Testis (tissue), 3 donors: Measurements from ENCODE around the gene FBN1. TPM values are rescaled to one million over a fixed set of nuclear protein-coding genes. Genes with fewer than 3 reads are reported as not detected.
A peak's percentile ranks its signal among the peaks of the same experiment; 100 is the strongest.

Experiments
- DNase-seq: peaks from one replicate; pipeline ENCODE4 v3.0.0-alpha.2; 2019
- H3K27ac ChIP-seq, 2 donors: fragments of 200-600 bp; sonication (generic); one replicate each; pipeline ENCODE4 v1.5.1; 2019
- H3K27me3 ChIP-seq: fragments of 200-600 bp; sonication (generic); one replicate; pipeline ENCODE4 v1.5.1; 2019
- H3K36me3 ChIP-seq: fragments of 200-600 bp; sonication (generic); one replicate; pipeline ENCODE4 v1.5.1; 2017; ENCODE audit warnings: low read depth; ENCODE audit errors: missing control alignments
- H3K4me1 ChIP-seq: fragments of 200-600 bp; sonication (generic); one replicate; pipeline ENCODE4 v1.5.1; 2019
- H3K4me3 ChIP-seq, 2 donors: fragments of 200-600 bp; sonication (generic); one replicate each; pipeline ENCODE4 v1.5.1; 2017 to 2019
- H3K9me3 ChIP-seq: fragments of 200-600 bp; sonication (generic); one replicate; pipeline ENCODE4 v1.5.1; 2017
- POLR2A ChIP-seq: fragments of 450-650 bp; IDR thresholded peaks from one replicate; pipeline ENCODE4 v1.6.1; 2017; ENCODE audit warnings: antibody characterized with exemption, mild to moderate bottlenecking, moderate library complexity
- WGBS, 2 donors: methylation state at CpG; one replicate each; pipeline ENCODE4 v1.1.5; 2018; 5-methylcytosine and 5-hydroxymethylcytosine counted together
- intact Hi-C: fragments of 100-400 bp; cut with DNase I; formaldehyde crosslinking; loops from one replicate; pipeline ENCODE4 v1.15.1; 2023; ENCODE audit warnings: low total_unique reads
- polyA plus RNA-seq: library from polyadenylated mRNA; stranded (reverse); fragments of 350-450 nt; fragmentation: Illumina TruSeq; extraction: RNeasy Lipid Tissue Mini Kit (QIAGEN cat#74804); gene quantifications from one replicate; pipeline ENCODE4 v1.2.3, GENCODE V29; 2014; ENCODE audit warnings: low read depth, low replicate concordance; ENCODE audit not compliant: insufficient read depth
- total RNA-seq, 2 donors: library from RNA; depleted of rRNA; stranded (reverse); fragments of >200 nt; gene quantifications; one replicate each; pipeline ENCODE4 v1.2.3, GENCODE V29; 2016
- TF ChIP-seq, protein P1 (sequence below), 3 experiments: fragments of 450-650 bp in 2 of 3; fragments of 200-600 bp in 1 of 3; sonication (generic) in 1 of 3; IDR thresholded peaks; one replicate each; pipeline ENCODE4 v1.5.1; 2016 to 2019; ENCODE audit warnings: antibody characterized with exemption in 3 of 3, mild to moderate bottlenecking in 2 of 3, moderate library complexity in 1 of 3

FBN1 gene
- total and polyA plus RNA-seq, 3 donors from 2014 or later: 48.5 to 77.1 (median 68.7) TPM

DNA sequence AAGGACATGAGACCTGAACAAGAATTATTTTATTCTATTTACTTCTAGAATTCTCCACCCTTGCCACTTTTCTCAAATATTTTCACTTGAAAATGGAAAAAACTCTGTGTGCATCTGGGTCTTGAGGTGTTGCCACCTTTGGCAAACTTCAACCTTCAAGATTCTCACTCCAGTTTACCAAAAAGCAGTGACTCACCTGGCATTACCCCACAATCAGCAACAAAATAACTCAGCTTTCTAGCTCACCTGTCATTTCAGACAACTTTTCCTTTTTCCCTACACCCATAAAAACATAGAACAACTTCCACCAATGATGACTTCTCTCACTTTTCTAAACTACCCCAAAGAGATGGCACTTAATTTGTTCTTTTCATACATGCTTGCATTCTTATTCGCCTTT, 198.5 kb downstream of the FBN1 start:
- H3K36me3 ChIP-seq: no peaks in the 10 kb centered on the region
- no peaks in the 10 kb centered on the region for H3K27me3 ChIP-seq
- H3K9me3 ChIP-seq: no peaks in the 10 kb centered on the region
- 100% methylated on average over 1 of the region's 1 CpG for whole genome bisulfite sequencing, 2 donors
- no peak overlapping the region for H3K4me3 ChIP-seq
- intact Hi-C loops: no loop called here
- no peaks in the 10 kb centered on the region for H3K4me1 ChIP-seq
- TF ChIP-seq, protein P1, sequence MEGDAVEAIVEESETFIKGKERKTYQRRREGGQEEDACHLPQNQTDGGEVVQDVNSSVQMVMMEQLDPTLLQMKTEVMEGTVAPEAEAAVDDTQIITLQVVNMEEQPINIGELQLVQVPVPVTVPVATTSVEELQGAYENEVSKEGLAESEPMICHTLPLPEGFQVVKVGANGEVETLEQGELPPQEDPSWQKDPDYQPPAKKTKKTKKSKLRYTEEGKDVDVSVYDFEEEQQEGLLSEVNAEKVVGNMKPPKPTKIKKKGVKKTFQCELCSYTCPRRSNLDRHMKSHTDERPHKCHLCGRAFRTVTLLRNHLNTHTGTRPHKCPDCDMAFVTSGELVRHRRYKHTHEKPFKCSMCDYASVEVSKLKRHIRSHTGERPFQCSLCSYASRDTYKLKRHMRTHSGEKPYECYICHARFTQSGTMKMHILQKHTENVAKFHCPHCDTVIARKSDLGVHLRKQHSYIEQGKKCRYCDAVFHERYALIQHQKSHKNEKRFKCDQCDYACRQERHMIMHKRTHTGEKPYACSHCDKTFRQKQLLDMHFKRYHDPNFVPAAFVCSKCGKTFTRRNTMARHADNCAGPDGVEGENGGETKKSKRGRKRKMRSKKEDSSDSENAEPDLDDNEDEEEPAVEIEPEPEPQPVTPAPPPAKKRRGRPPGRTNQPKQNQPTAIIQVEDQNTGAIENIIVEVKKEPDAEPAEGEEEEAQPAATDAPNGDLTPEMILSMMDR (IDR thresholded peaks at IDR 0.05): no peak
- no peak for TF ChIP-seq POLR2A
- no peak for DNase-seq
- no peak overlapping the region for H3K27ac ChIP-seq

DNA sequence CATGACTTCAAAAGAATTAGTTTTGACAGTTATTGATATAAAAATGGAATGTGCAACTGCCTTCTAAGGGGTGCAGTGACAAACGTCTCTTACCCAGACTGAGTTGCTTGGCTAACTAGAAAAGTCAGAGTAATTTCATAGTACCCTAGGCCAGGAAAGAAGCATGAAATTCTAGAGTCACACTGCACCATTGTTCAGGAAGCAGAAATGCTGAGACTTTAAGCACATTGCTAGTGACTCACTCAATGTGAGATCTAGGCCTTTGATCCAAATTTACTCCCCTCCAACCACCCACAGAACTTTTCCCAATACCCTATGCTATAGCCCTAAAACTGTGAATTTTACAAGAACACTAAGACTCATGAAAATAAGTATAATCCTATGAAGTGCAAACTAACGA, 203.5 kb downstream of the FBN1 start:
- Histone ChIP-seq H3K27me3 (no peaks in the 10 kb centered on the region), H3K4me1 (no peaks in the 10 kb centered on the region), H3K9me3 (no peaks in the 10 kb centered on the region), H3K27ac (no peak overlapping the region), H3K36me3 (no peaks in the 10 kb centered on the region), H3K4me3 (no peak overlapping the region)
- intact Hi-C loops: no loop called here
- no peak for DNase-seq
- no peak for TF ChIP-seq POLR2A
- WGBS, 2 donors: 85 to 89% methylated on average over 2 of the region's 2 CpGs

DNA sequence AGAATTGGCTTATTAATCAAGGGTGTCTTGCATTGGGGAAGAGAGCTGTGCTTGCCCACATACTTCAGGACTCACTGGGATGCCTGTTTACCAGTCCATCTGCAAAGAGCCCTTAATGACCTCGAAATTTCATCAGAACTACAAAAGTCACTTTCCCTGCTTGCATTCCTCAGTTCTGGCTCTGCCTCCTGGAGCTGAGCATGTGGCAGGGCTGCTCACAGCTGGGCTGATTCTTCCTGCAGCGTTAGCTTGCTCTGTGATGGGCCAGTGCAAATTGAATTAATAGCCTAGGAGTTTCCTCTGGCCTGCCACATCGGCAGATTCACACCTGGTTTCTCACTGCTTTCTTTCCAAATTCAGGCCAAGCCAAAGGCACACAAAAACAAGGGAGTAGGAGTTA, 205.4 kb downstream of the FBN1 start:
- TF ChIP-seq POLR2A: no peak
- TF ChIP-seq, protein P1 (IDR thresholded peaks at IDR 0.05): no peak
- no peak overlapping the region for H3K27ac ChIP-seq
- no peaks in the 10 kb centered on the region for H3K4me1 ChIP-seq
- H3K36me3 ChIP-seq: no peaks in the 10 kb centered on the region
- H3K27me3 ChIP-seq: no peaks in the 10 kb centered on the region
- no peak overlapping the region for H3K4me3 ChIP-seq
- H3K9me3 ChIP-seq: no peaks in the 10 kb centered on the region
- intact Hi-C loops: no loop called here
- DNase-seq: peak; percentile 43
- 43 to 58% methylated on average over 3 of the region's 3 CpGs for WGBS, 2 donors

DNA sequence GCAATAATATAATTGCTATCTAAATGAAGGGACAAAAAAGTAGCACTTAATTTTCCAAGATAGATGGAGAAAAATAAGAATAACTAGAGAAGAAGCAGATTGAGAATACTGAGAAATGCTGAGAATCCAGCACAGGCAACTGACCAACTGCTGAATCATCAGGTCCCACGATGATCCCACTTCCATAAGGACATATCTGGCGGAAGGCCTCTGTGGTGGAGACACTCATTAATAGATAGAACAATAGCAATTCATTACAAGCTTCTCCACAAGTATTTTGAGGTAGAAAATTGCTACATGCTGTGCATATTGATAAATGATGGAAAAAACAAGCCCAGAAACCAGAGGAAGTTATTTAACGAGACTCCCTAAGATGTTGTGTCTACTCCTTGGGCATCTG, 208.3 kb downstream of the FBN1 start:
- Histone ChIP-seq H3K27me3 (no peaks in the 10 kb centered on the region), H3K27ac (no peak overlapping the region), H3K4me1 (no peaks in the 10 kb centered on the region), H3K9me3 (no peaks in the 10 kb centered on the region), H3K4me3 (no peak overlapping the region), H3K36me3 (no peaks in the 10 kb centered on the region)
- no peak for DNase-seq
- TF ChIP-seq POLR2A: no peak
- TF ChIP-seq, protein P1 (IDR thresholded peaks at IDR 0.05): no peak
- 69 to 73% methylated on average over 3 of the region's 3 CpGs for WGBS, 2 donors
- intact Hi-C loops: no loop called here

DNA sequence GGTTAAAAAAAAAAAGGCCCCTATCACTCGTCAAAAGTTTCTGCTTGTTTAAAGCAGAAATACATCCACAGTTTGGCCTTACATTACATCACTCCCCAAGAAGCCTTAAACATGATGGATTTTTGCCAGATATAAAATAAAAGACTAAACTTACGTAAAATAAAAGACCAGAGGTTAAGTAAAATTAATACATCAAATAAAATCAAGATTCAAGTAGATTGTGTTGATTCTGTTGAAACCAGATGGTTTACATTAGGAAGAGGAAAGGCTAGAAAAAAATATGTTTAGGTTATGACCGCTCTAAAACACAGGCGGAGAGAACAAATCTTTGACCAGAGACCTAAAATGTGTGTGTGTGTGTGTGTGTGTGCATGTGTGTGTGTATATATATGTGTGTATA, 210.2 kb downstream of the FBN1 start:
- Histone ChIP-seq H3K9me3 (no peaks in the 10 kb centered on the region), H3K27me3 (no peaks in the 10 kb centered on the region), H3K4me1 (no peaks in the 10 kb centered on the region), H3K27ac (no peak overlapping the region), H3K36me3 (no peaks in the 10 kb centered on the region), H3K4me3 (no peak overlapping the region)
- DNase-seq: no peak
- WGBS, 2 donors: 89 to 91% methylated on average over 4 of the region's 4 CpGs
- TF ChIP-seq, protein P1 (IDR thresholded peaks at IDR 0.05): no peak
- no peak for TF ChIP-seq POLR2A
- intact Hi-C loops: no loop called here
